NT2/D1 (cell line): ENCODE data around the gene CALR3.

Experiments
- DNase-seq: peaks from one replicate; pipeline ENCODE4 v3.0.0-alpha.2; 2011; ENCODE audit warnings: low read depth, low spot score
- H3K27me3 ChIP-seq: 2 replicates; pipeline ENCODE4 v1.6.0; 2011; ENCODE audit warnings: mild to moderate bottlenecking; ENCODE audit not compliant: insufficient read length, insufficient read depth
- H3K36me3 ChIP-seq: 2 replicates; pipeline ENCODE4 v1.6.1; 2011; ENCODE audit warnings: mild to moderate bottlenecking, low read length, mixed read lengths; ENCODE audit not compliant: insufficient read depth, insufficient read length
- H3K4me1 ChIP-seq: 2 replicates; pipeline ENCODE4 v1.5.1; 2011; ENCODE audit not compliant: insufficient read depth, insufficient read length
- H3K4me3 ChIP-seq: 2 replicates; pipeline ENCODE4 v1.5.1; 2011; ENCODE audit warnings: low read depth; ENCODE audit not compliant: insufficient read length
- H3K9ac ChIP-seq: 2 replicates; pipeline ENCODE4 v1.6.0; 2011; ENCODE audit warnings: low read depth; ENCODE audit not compliant: insufficient read length
- H3K9me3 ChIP-seq: 2 replicates; pipeline ENCODE4 v1.5.1; 2011; ENCODE audit warnings: mild to moderate bottlenecking, low read length; ENCODE audit not compliant: insufficient read depth
- SUZ12 ChIP-seq: IDR thresholded peaks from 2 replicates; pipeline ENCODE4 v1.6.1; 2011; ENCODE audit not compliant: insufficient read length, insufficient read depth; ENCODE audit errors: extremely low read depth
- YY1 ChIP-seq: IDR thresholded peaks from 2 replicates; pipeline ENCODE4 v1.6.1; 2011; ENCODE audit not compliant: insufficient read length, insufficient read depth
- ZNF274 ChIP-seq: IDR thresholded peaks from 2 replicates; pipeline ENCODE4 v1.6.1; 2011; ENCODE audit warnings: mild to moderate bottlenecking, low read depth, low read length

Gene CALR3

GRCh38 chr19:16463991-16464575, 31.9 kb downstream of the CALR3 start:
- DNase-seq, result no peak
- Histone ChIP-seq H3K27me3 (no peaks in the 10 kb centered on the region), H3K9me3 (no peaks in the 10 kb centered on the region), H3K36me3 (peaks cover 17% of the 10 kb centered on the region), H3K9ac (no peak overlapping the region), H3K4me3 (no peak overlapping the region), H3K4me1 (peaks cover 21% of the 10 kb centered on the region)
- TF ChIP-seq SUZ12 (no peak), YY1 (no peak), ZNF274 (no peak)

GRCh38 chr19:16463341-16463990, 32.5 kb downstream of the CALR3 start:
- Histone ChIP-seq H3K9ac (no peak overlapping the region), H3K36me3 (peaks cover 17% of the 10 kb centered on the region), H3K4me3 (no peak overlapping the region), H3K27me3 (no peaks in the 10 kb centered on the region), H3K4me1 (peaks cover 22% of the 10 kb centered on the region), H3K9me3 (no peaks in the 10 kb centered on the region)
- no peak for TF ChIP-seq YY1
- no peak for TF ChIP-seq ZNF274
- no peak for TF ChIP-seq SUZ12
- no peak for DNase-seq

GRCh38 chr19:16462757-16463250, 33.2 kb downstream of the CALR3 start:
- no peak for DNase-seq
- Histone ChIP-seq H3K4me1 (peaks cover 28% of the 10 kb centered on the region), H3K4me3 (no peak overlapping the region), H3K9me3 (no peaks in the 10 kb centered on the region), H3K27me3 (no peaks in the 10 kb centered on the region), H3K9ac (no peak overlapping the region), H3K36me3 (peaks cover 17% of the 10 kb centered on the region)
- TF ChIP-seq ZNF274, result no peak
- TF ChIP-seq SUZ12, result no peak
- TF ChIP-seq YY1, result no peak

- no peak overlapping the region for H3K4me3 ChIP-seq
- no peak for DNase-seq
- H3K9me3 ChIP-seq, result no peaks in the 10 kb centered on the region
- TF ChIP-seq YY1 (no peak), SUZ12 (no peak), ZNF274 (no peak)
- peaks cover 17% of the 10 kb centered on the region for H3K36me3 ChIP-seq
- peaks cover 36% of the 10 kb centered on the region for H3K4me1 ChIP-seq
- H3K27me3 ChIP-seq, result no peaks in the 10 kb centered on the region
- H3K9ac ChIP-seq, result no peak overlapping the region
These were observed 34.3 kb downstream of the CALR3 start for GRCh38 chr19:16461630-16462051.

- H3K36me3 ChIP-seq, result peaks cover 14% of the 10 kb centered on the region
- no peaks in the 10 kb centered on the region for H3K9me3 ChIP-seq
- TF ChIP-seq ZNF274 (no peak), SUZ12 (no peak), YY1 (no peak)
- H3K4me3 ChIP-seq, result no peak overlapping the region
- DNase-seq, result no peak
- no peaks in the 10 kb centered on the region for H3K27me3 ChIP-seq
- H3K9ac ChIP-seq, result no peak overlapping the region
- H3K4me1 ChIP-seq, result peaks cover 37% of the 10 kb centered on the region
These were observed 35.5 kb downstream of the CALR3 start for GRCh38 chr19:16460454-16460853.

- peaks cover 13% of the 10 kb centered on the region for H3K36me3 ChIP-seq
- TF ChIP-seq YY1 (no peak), ZNF274 (no peak), SUZ12 (no peak)
- H3K4me1 ChIP-seq, result peaks cover 37% of the 10 kb centered on the region
- DNase-seq, result no peak
- H3K4me3 ChIP-seq, result no peak overlapping the region
- H3K27me3 ChIP-seq, result no peaks in the 10 kb centered on the region
- H3K9me3 ChIP-seq, result no peaks in the 10 kb centered on the region
- no peak overlapping the region for H3K9ac ChIP-seq
These were observed 36.3 kb downstream of the CALR3 start for GRCh38 chr19:16459680-16460079.
